ENCODE results near the gene CCT2. TPM values are rescaled to one million over a fixed set of nuclear protein-coding genes. Genes with fewer than 3 reads are reported as not detected.

CCT2 gene
- total RNA-seq, 1 experiment from 2014 or later, result 398 TPM

DNA sequence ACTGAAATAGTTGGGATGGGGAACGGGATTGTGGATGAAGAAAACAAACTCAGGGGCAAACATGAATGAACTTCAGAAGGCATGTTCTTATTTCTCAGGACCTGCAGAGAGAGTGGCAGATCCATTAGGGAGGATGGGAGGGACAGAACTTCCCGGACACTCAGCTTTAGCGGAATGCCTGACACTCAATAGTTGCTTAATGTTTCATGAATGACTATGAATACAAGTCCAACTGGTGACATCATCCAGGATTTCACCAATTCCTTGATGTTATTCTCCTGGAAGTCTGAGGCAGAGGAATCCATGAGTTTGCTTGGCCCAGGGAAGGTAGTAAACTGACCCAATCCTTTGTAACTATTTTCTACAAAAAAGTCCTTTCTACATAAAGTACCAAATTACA lies 63.2 kb downstream of the CCT2 start (continued):
- TF ChIP-seq CTCF (IDR thresholded peaks at IDR 0.05 in 2 of 3, conservative IDR thresholded peaks at IDR 0.05 in 1 of 3; ENCODE audit: borderline replicate concordance in 1 of 3, insufficient read depth in 1 of 3, low read depth in 2 of 3, low read length in 2 of 3), result no peak
- TF ChIP-seq EZH2phosphoT487 (IDR thresholded peaks at IDR 0.05; ENCODE audit: borderline replicate concordance), result no peak

GRCh38 chr12:69649529-69649928 lies 64.3 kb downstream of the CCT2 start:
- H3K9me2 ChIP-seq (ENCODE audit: insufficient read depth), result no peaks in the 10 kb centered on the region
- H3K27me3 ChIP-seq (ENCODE audit: insufficient read depth, low read length), result no peaks in the 10 kb centered on the region
- H2AFZ ChIP-seq (ENCODE audit: low read depth, low read length, poor library complexity, severe bottlenecking), result no peak overlapping the region
- H3K9me3 ChIP-seq (ENCODE audit: control insufficient read depth in 1 of 2, insufficient read depth in 1 of 2, low read depth in 1 of 2, low read length in 2 of 2), result no peaks in the 10 kb centered on the region
- ChIA-PET POLR2A (no interaction called here), CTCF (interaction anchor here (1.8 kb wide), 1 partner anchor 10 kb away, joined by 10 read pairs; no protein-coding TSS in a partner anchor), RAD21 (ENCODE audit: low non-redundant PET in 1 of 2, low total read pairs in 2 of 2, uncharacterized antibody in 2 of 2, unreplicated experiment in 2 of 2) (no interaction called here)
- H3K9ac ChIP-seq (ENCODE audit: low read length), result no peak overlapping the region
- DNase-seq (ENCODE audit: low read depth, low spot score), result no peak
- H3K79me2 ChIP-seq (ENCODE audit: insufficient read depth, low read length), result no peaks in the 10 kb centered on the region
- intact Hi-C loops (cut with micrococcal nuclease), result no loop called here
- no peaks in the 10 kb centered on the region for H3K4me1 ChIP-seq (ENCODE audit: control insufficient read depth in 1 of 2, insufficient read depth in 2 of 2, low read length in 2 of 2)
- no peaks in the 10 kb centered on the region for H4K20me1 ChIP-seq (ENCODE audit: insufficient read depth)
- BruUV-seq (replicated peaks), result no TSS peak
- H3K4me3 ChIP-seq (replicated peaks in 1 of 2; ENCODE audit: low read depth in 1 of 2, low read length in 2 of 2), result no peak overlapping the region
- TF ChIP-seq, protein P1, sequence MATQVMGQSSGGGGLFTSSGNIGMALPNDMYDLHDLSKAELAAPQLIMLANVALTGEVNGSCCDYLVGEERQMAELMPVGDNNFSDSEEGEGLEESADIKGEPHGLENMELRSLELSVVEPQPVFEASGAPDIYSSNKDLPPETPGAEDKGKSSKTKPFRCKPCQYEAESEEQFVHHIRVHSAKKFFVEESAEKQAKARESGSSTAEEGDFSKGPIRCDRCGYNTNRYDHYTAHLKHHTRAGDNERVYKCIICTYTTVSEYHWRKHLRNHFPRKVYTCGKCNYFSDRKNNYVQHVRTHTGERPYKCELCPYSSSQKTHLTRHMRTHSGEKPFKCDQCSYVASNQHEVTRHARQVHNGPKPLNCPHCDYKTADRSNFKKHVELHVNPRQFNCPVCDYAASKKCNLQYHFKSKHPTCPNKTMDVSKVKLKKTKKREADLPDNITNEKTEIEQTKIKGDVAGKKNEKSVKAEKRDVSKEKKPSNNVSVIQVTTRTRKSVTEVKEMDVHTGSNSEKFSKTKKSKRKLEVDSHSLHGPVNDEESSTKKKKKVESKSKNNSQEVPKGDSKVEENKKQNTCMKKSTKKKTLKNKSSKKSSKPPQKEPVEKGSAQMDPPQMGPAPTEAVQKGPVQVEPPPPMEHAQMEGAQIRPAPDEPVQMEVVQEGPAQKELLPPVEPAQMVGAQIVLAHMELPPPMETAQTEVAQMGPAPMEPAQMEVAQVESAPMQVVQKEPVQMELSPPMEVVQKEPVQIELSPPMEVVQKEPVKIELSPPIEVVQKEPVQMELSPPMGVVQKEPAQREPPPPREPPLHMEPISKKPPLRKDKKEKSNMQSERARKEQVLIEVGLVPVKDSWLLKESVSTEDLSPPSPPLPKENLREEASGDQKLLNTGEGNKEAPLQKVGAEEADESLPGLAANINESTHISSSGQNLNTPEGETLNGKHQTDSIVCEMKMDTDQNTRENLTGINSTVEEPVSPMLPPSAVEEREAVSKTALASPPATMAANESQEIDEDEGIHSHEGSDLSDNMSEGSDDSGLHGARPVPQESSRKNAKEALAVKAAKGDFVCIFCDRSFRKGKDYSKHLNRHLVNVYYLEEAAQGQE (IDR thresholded peaks at IDR 0.05; ENCODE audit: low read depth), result no peak
- TF ChIP-seq TCF7L2 (IDR thresholded peaks at IDR 0.05; ENCODE audit: borderline replicate concordance, extremely low read depth, insufficient read depth, insufficient read length), result no peak
- no peak for TF ChIP-seq FOSL1 (IDR thresholded peaks at IDR 0.05; ENCODE audit: low read depth)
- TF ChIP-seq EGR1 (IDR thresholded peaks at IDR 0.05; ENCODE audit: low read depth), result no peak
- TF ChIP-seq, protein P2, sequence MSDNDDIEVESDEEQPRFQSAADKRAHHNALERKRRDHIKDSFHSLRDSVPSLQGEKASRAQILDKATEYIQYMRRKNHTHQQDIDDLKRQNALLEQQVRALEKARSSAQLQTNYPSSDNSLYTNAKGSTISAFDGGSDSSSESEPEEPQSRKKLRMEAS (IDR thresholded peaks at IDR 0.05), result no peak
- no peak for TF ChIP-seq ZFX (IDR thresholded peaks at IDR 0.05)
- no peak for TF ChIP-seq SRF (IDR thresholded peaks at IDR 0.05; ENCODE audit: low read depth)
- TF ChIP-seq, protein P3, sequence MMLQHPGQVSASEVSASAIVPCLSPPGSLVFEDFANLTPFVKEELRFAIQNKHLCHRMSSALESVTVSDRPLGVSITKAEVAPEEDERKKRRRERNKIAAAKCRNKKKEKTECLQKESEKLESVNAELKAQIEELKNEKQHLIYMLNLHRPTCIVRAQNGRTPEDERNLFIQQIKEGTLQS (IDR thresholded peaks at IDR 0.05), result no peak
- no peak for TF ChIP-seq POLR2AphosphoS5 (IDR thresholded peaks at IDR 0.05; ENCODE audit: low read depth, low read length)
- no peak for TF ChIP-seq EZH2 (IDR thresholded peaks at IDR 0.05)
- TF ChIP-seq YY1 (IDR thresholded peaks at IDR 0.05; ENCODE audit: extremely low read depth, insufficient replicate concordance, low read depth, low read length), result no peak
- TF ChIP-seq ELF1 (IDR thresholded peaks at IDR 0.05; ENCODE audit: borderline replicate concordance, low read depth), result no peak
- TF ChIP-seq CTCF (IDR thresholded peaks at IDR 0.05 in 2 of 3, conservative IDR thresholded peaks at IDR 0.05 in 1 of 3; ENCODE audit: borderline replicate concordance in 1 of 3, insufficient read depth in 1 of 3, low read depth in 2 of 3, low read length in 2 of 3), result no peak
- no peak for TF ChIP-seq CBX3 (IDR thresholded peaks at IDR 0.05; ENCODE audit: low read depth)
- no peak for TF ChIP-seq CEBPB (IDR thresholded peaks at IDR 0.05; ENCODE audit: low read depth)
- no peak for TF ChIP-seq SIN3A (IDR thresholded peaks at IDR 0.05; ENCODE audit: low read depth)
- TF ChIP-seq JUND (IDR thresholded peaks at IDR 0.05), result no peak
- no peak overlapping the region for H3K27ac ChIP-seq (ENCODE audit: low read depth, low read length)
- no peaks in the 10 kb centered on the region for H3K36me3 ChIP-seq (ENCODE audit: control insufficient read depth in 1 of 2, insufficient read depth in 2 of 2, low read length in 2 of 2)
- H3K4me2 ChIP-seq (ENCODE audit: low read length), result no peak overlapping the region
- no peak for ATAC-seq
